Thoracic aorta (tissue), 2 donors: ENCODE measurements around the gene RIOX2. TPM values are rescaled to one million over a fixed set of nuclear protein-coding genes. Genes with fewer than 3 reads are reported as not detected.
"Not testable (repeated sequence)": the region's sequence is repeated elsewhere in the genome, so short reads cannot be mapped to it uniquely, and the experiment has no call there.

Experiments
- ATAC-seq: fragments of 150-250 bp; one replicate; pipeline ENCODE4 v1.8.0; 2017; ENCODE audit warnings: low read depth; ENCODE audit not compliant: insufficient number of reproducible peaks, low FRiP score
- DNase-seq: peaks from one replicate; pipeline ENCODE4 v3.0.0-alpha.2; 2020; ENCODE audit warnings: low spot score
- H3K27ac ChIP-seq, 2 donors: fragments of 200-600 bp; sonication (generic); 1 replicate in 1 of 2; 2 replicates in 1 of 2; pipeline ENCODE4 v1.5.1; 2016; ENCODE audit warnings: mild to moderate bottlenecking in 2 of 2, moderate library complexity in 2 of 2
- H3K27me3 ChIP-seq: fragments of 200-600 bp; sonication (generic); replicated peaks from 2 replicates; pipeline ENCODE4 v1.6.0; 2016; ENCODE audit warnings: mild to moderate bottlenecking; ENCODE audit not compliant: insufficient read depth
- H3K36me3 ChIP-seq: fragments of 200-600 bp; sonication (generic); one replicate; pipeline ENCODE4 v1.5.1; 2016
- H3K4me1 ChIP-seq, 2 donors: fragments of 200-600 bp; sonication (generic); 1 replicate in 1 of 2; 2 replicates in 1 of 2; pipeline versions ENCODE4 v1.5.1 to v1.6.0; 2016; ENCODE audit warnings: low read depth in 2 of 2, mild to moderate bottlenecking in 1 of 2; ENCODE audit not compliant: control insufficient read depth in 1 of 2
- H3K4me3 ChIP-seq: fragments of 200-600 bp; sonication (generic); 2 replicates; pipeline ENCODE4 v1.5.1; 2016; ENCODE audit warnings: mild to moderate bottlenecking
- H3K9me3 ChIP-seq: fragments of 200-600 bp; sonication (generic); 2 replicates; pipeline ENCODE4 v1.5.1; 2016
- CTCF ChIP-seq: fragments of 200-600 bp; sonication (generic); IDR thresholded peaks from one replicate; pipeline ENCODE4 v1.5.1; 2019; ENCODE audit warnings: antibody characterized with exemption
- total RNA-seq, 2 donors: library from RNA; depleted of rRNA; stranded (reverse); fragments of >200 nt; gene quantifications; one replicate each; pipeline versions ENCODE4 v1.1.0 to v1.2.3, GENCODE V29; 2016

RIOX2 gene
- total RNA-seq, 2 donors from 2014 or later, result 14.2 to 24.8 TPM

GRCh38 chr3:98012979-98013378 is 40.7 kb upstream of the RIOX2 start:
- Histone ChIP-seq H3K36me3 (no peaks in the 10 kb centered on the region), H3K27ac (no peak overlapping the region), H3K9me3 (no peaks in the 10 kb centered on the region), H3K4me3 (no peak overlapping the region), H3K27me3 (no peaks in the 10 kb centered on the region), H3K4me1 (no peaks in the 10 kb centered on the region)
- no peak for DNase-seq
- ATAC-seq, result no peak
- no peak for TF ChIP-seq CTCF

DNA sequence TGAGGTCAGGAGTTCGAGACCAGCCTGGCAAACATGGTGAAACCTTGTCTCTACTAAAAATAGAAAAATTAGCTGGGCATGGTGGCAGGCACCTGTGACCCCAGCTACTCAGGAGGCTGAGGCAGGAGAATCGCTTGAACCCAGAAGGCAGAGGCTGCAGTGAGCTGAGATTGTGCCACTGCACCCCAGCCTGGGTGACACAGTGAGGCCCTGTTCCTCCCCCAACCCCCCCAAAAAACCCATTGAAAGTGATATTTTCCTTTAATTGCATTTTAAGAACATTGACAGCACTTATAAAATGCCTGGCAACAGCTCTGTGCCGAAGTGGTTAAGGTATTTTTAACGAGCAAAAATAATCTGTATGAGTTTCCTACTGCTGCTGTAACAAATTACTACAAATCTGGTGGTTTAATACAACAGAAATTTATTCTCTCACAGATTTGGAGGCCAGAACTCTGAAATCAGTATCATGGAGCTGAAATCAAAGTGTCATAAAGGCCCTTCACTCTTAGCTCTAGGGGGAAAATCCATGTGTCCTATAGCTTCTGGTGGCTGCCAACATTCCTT is 38.7 kb upstream of the RIOX2 start:
- not testable (repeated sequence) for H3K9me3 ChIP-seq, DNase-seq, H3K27ac ChIP-seq, H3K4me1 ChIP-seq, H3K4me3 ChIP-seq, H3K27me3 ChIP-seq, H3K36me3 ChIP-seq, ATAC-seq

- no peaks in the 10 kb centered on the region for H3K27me3 ChIP-seq
- no peak overlapping the region for H3K27ac ChIP-seq
- TF ChIP-seq CTCF, result no peak
- ATAC-seq (no peak), DNase-seq (no peak)
- H3K4me3 ChIP-seq, result no peak overlapping the region
- no peaks in the 10 kb centered on the region for H3K4me1 ChIP-seq
- no peaks in the 10 kb centered on the region for H3K9me3 ChIP-seq
- no peaks in the 10 kb centered on the region for H3K36me3 ChIP-seq
Observed at GRCh38 chr3:98010194-98010882, 38.1 kb upstream of the RIOX2 start.

- no peak for TF ChIP-seq CTCF
- DNase-seq (no peak), ATAC-seq (no peak)
- H3K4me3 ChIP-seq, result no peak overlapping the region
- H3K36me3 ChIP-seq, result no peaks in the 10 kb centered on the region
- no peaks in the 10 kb centered on the region for H3K9me3 ChIP-seq
- H3K4me1 ChIP-seq, result no peaks in the 10 kb centered on the region
- H3K27ac ChIP-seq, result no peak overlapping the region
- H3K27me3 ChIP-seq, result no peaks in the 10 kb centered on the region
Observed at GRCh38 chr3:98008855-98009254, 36.6 kb upstream of the RIOX2 start.

DNA sequence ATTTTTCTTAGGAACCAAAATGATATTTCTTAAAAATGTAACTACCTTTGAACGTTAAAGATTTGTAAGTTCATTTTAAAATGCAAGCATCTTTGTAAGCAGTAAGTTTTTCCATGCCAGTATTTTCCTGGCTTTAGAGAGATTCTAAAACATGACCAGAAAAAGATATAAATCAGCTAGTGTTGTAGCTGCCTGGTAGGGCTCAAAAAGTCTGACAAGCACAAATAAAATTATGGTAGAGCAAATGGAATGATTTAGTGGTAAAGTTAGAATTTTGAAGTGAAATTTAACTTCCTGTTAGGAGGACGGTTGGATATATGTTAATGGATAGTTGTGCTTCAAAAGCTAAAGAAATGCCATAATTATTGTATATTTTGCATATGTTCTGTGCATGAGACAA is 33.2 kb upstream of the RIOX2 start:
- Histone ChIP-seq H3K4me1 (no peaks in the 10 kb centered on the region), H3K4me3 (no peak overlapping the region), H3K9me3 (no peaks in the 10 kb centered on the region), H3K27me3 (no peaks in the 10 kb centered on the region), H3K27ac (no peak overlapping the region), H3K36me3 (no peaks in the 10 kb centered on the region)
- DNase-seq (no peak), ATAC-seq (no peak)
- TF ChIP-seq CTCF, result no peak

DNA sequence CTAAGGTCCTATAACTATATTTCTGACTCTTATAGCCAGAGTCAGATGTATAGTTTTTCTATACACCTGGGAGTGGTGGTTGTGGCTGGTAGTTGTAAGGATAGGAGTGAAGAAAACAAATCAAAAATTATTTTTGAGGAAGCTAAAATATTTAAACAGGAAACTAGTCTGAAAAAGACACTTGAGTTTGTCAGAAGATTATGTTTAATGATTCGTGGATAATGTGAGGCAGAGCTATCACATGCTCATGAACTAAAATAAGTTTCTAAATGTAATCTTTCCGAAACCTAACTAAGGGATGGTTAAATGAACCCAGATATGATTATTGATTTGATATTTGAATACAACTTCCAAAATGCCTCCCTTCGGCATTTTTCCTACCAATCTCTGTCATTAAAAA is 32.5 kb upstream of the RIOX2 start:
- no peak overlapping the region for H3K4me3 ChIP-seq
- DNase-seq (no peak), ATAC-seq (no peak)
- H3K27me3 ChIP-seq, result no peaks in the 10 kb centered on the region
- H3K27ac ChIP-seq, result no peak overlapping the region
- H3K4me1 ChIP-seq, result no peaks in the 10 kb centered on the region
- H3K36me3 ChIP-seq, result no peaks in the 10 kb centered on the region
- no peak for TF ChIP-seq CTCF
- H3K9me3 ChIP-seq, result no peaks in the 10 kb centered on the region
